ENCODE measurements around the gene AGBL1.

AGBL1 gene

GRCh38 chr15:86609275-86609674 is 529.6 kb downstream of the AGBL1 start:
- DNase-seq: no peak

- DNase-seq: no peak
Observed at GRCh38 chr15:86610038-86610437, 530.4 kb downstream of the AGBL1 start.

GRCh38 chr15:86611417-86612040 is 531.9 kb downstream of the AGBL1 start:
- no peak for DNase-seq

GRCh38 chr15:86615411-86615810 is 535.7 kb downstream of the AGBL1 start:
- no peak for DNase-seq

- no peak for DNase-seq
Observed at GRCh38 chr15:86615816-86616215, 536.1 kb downstream of the AGBL1 start.

GRCh38 chr15:86616771-86617170 is 537.1 kb downstream of the AGBL1 start:
- no peak for DNase-seq

- DNase-seq: no peak
Observed at GRCh38 chr15:86620157-86620556, 540.5 kb downstream of the AGBL1 start.

GRCh38 chr15:86620641-86621349 is 541.1 kb downstream of the AGBL1 start:
- DNase-seq: no peak

- no peak for DNase-seq
Observed at GRCh38 chr15:86623236-86623635, 543.6 kb downstream of the AGBL1 start.

- DNase-seq: peak; percentile 84
Observed at GRCh38 chr15:86624261-86625036, 544.8 kb downstream of the AGBL1 start.

GRCh38 chr15:86629409-86630356 is 550.0 kb downstream of the AGBL1 start:
- no peak for DNase-seq

- DNase-seq: no peak
Observed at GRCh38 chr15:86630946-86631345, 551.3 kb downstream of the AGBL1 start.

- no peak for DNase-seq
Observed at GRCh38 chr15:86634146-86634545, 554.5 kb downstream of the AGBL1 start.

- DNase-seq: no peak
Observed at GRCh38 chr15:86634992-86635638, 555.4 kb downstream of the AGBL1 start.

GRCh38 chr15:86644339-86644738 is 564.7 kb downstream of the AGBL1 start:
- DNase-seq: peak; percentile 31

- no peak for DNase-seq
Observed at GRCh38 chr15:86645925-86646500, 566.3 kb downstream of the AGBL1 start.

- no peak for DNase-seq
Observed at GRCh38 chr15:86647810-86648440, 568.3 kb downstream of the AGBL1 start.

- DNase-seq: no peak
Observed at GRCh38 chr15:86649277-86649676, 569.6 kb downstream of the AGBL1 start.

GRCh38 chr15:86650094-86650493 is 570.4 kb downstream of the AGBL1 start:
- DNase-seq: no peak

GRCh38 chr15:86653344-86654197 is 573.9 kb downstream of the AGBL1 start:
- no peak for DNase-seq
